GM12878 (cell line): Measurements from ENCODE around the gene CACNA2D4. TPM values are rescaled to one million over a fixed set of nuclear protein-coding genes. Genes with fewer than 3 reads are reported as not detected.

Experiments used
- ATAC-seq: fragments of 200-7000 bp; cut with Tn5 transposase; 3 replicates; pipeline ENCODE4 v1.9.1; 2020; ENCODE audit warnings: mild to moderate bottlenecking, moderate library complexity
- BruUV-seq: library from RNA; stranded (reverse); fragments of 400-500 nt; replicated peaks from 2 replicates; lab custom pipeline; 2021; lab: Mats Ljungman, UMichigan
- CTCF ChIA-PET: fragments of 300-600 bp; sonication (Branson Sonifier 250); formaldehyde crosslinking; extraction: SDS; loops from one replicate; lab custom pipeline; 2021; ENCODE audit warnings: inconsistent platforms; lab: Yijun Ruan, JAX
- POLR2A ChIA-PET: fragments of 350-600 bp; formaldehyde crosslinking; extraction: SDS; loops from one replicate; lab custom pipeline; 2021; ENCODE audit warnings: inconsistent platforms; lab: Charles Lee
- RAD21 ChIA-PET: fragments of 300-600 bp; sonication (Branson Sonifier 250); formaldehyde crosslinking; loops from one replicate; lab custom pipeline; 2023; ENCODE audit warnings: antibody characterized with exemption; ENCODE audit not compliant: unreplicated experiment; lab: Charles Lee
- SMC1A ChIA-PET: fragments of 300-600 bp; sonication (Branson Sonifier 250); formaldehyde crosslinking; loops from one replicate; lab custom pipeline; 2023; ENCODE audit not compliant: unreplicated experiment, uncharacterized antibody; lab: Charles Lee
- DNase-seq: peaks from one replicate; pipeline ENCODE4 v3.0.0-alpha.2; 2011; ENCODE audit warnings: low read depth, low spot score
- FAIRE-seq: peaks from 3 replicates; lab custom pipeline; 2011; peaks lifted over from hg19 to GRCh38; lab: Jason Lieb, UNC
- H2AFZ ChIP-seq: 2 replicates; pipeline ENCODE4 v1.6.0; 2011; ENCODE audit warnings: low read depth, low read length, control low read depth; ENCODE audit not compliant: control insufficient read depth
- H3K27ac ChIP-seq: 2 replicates; pipeline ENCODE4 v1.5.1; 2011; ENCODE audit warnings: control low read depth; ENCODE audit not compliant: control insufficient read depth, insufficient read depth
- H3K27me3 ChIP-seq, 2 experiments: replicated peaks in 1 of 2; 2 replicates each; pipeline versions ENCODE4 v1.6.0 to v1.6.1; 2011; ENCODE audit warnings: low read length in 1 of 2; ENCODE audit not compliant: control insufficient read depth in 2 of 2, insufficient read depth in 2 of 2
- H3K36me3 ChIP-seq, 2 experiments: 2 replicates each; pipeline ENCODE4 v1.5.1; 2011; ENCODE audit warnings: low read length in 1 of 2; ENCODE audit not compliant: control insufficient read depth in 2 of 2, insufficient read depth in 2 of 2
- H3K4me1 ChIP-seq: 2 replicates; pipeline ENCODE4 v1.6.1; 2011; ENCODE audit warnings: mild to moderate bottlenecking, low read length, moderate library complexity, mixed read lengths; ENCODE audit not compliant: control insufficient read depth, insufficient read depth
- H3K4me2 ChIP-seq: 2 replicates; pipeline ENCODE4 v1.6.0; 2011; ENCODE audit warnings: control low read depth; ENCODE audit not compliant: control insufficient read depth, insufficient read depth
- H3K4me3 ChIP-seq: fragments of 200-600 bp; sonication (generic); 2 replicates; pipeline ENCODE4 v1.5.1; 2016
- H3K79me2 ChIP-seq: 2 replicates; pipeline ENCODE4 v1.6.0; 2011; ENCODE audit warnings: low read length; ENCODE audit not compliant: control insufficient read depth, insufficient read depth
- H3K9ac ChIP-seq: 2 replicates; pipeline ENCODE4 v1.8.0; 2011; ENCODE audit warnings: low read length, control low read depth, mixed read lengths; ENCODE audit not compliant: control insufficient read depth, insufficient read depth
- H3K9me3 ChIP-seq: replicated peaks from 3 replicates; pipeline ENCODE4 v1.5.1; 2011; ENCODE audit warnings: mild to moderate bottlenecking, low read length; ENCODE audit not compliant: control insufficient read depth, insufficient read depth
- H4K20me1 ChIP-seq: 2 replicates; pipeline ENCODE4 v1.6.0; 2011; ENCODE audit not compliant: control insufficient read depth, insufficient read depth
- ATF7 ChIP-seq: fragments of 450-650 bp; IDR thresholded peaks from 2 replicates; pipeline ENCODE4 v1.6.1; 2016; ENCODE audit warnings: low read depth, mild to moderate bottlenecking
- CBX5 ChIP-seq: sonication (generic); IDR thresholded peaks from 2 replicates; pipeline ENCODE4 v1.6.1; 2016; ENCODE audit warnings: low read depth, moderate library complexity, mild to moderate bottlenecking, inconsistent platforms
- CHD1 ChIP-seq: IDR thresholded peaks from 2 replicates; pipeline ENCODE4 v1.6.1; 2012; ENCODE audit warnings: low read depth, low read length, improper control_type of control experiment
- EGR1 ChIP-seq, 2 experiments: IDR thresholded peaks; 1 replicate in 1 of 2; 2 replicates in 1 of 2; pipeline ENCODE4 v1.6.1; 2011 to 2012; ENCODE audit warnings: low read depth in 2 of 2, low read length in 2 of 2, borderline replicate concordance in 1 of 2, mild to moderate bottlenecking in 1 of 2, moderate library complexity in 1 of 2
- HDAC2 ChIP-seq: fragments of 200-600 bp; sonication (generic); IDR thresholded peaks from 2 replicates; pipeline ENCODE4 v1.6.1; 2017
- IKZF1 ChIP-seq: fragments of 450-650 bp; conservative IDR thresholded peaks from 2 replicates; pipeline ENCODE4 v1.6.1; 2017; ENCODE audit warnings: antibody characterized with exemption, mild to moderate bottlenecking
- PAX5 ChIP-seq: IDR thresholded peaks from 2 replicates; pipeline ENCODE4 v1.6.1; 2011; ENCODE audit warnings: low read depth, low read length, borderline replicate concordance
- RAD21 ChIP-seq: IDR thresholded peaks from 2 replicates; pipeline ENCODE4 v1.6.1; 2011; ENCODE audit warnings: mild to moderate bottlenecking, low read depth, low read length, moderate library complexity; ENCODE audit not compliant: insufficient read depth
- SIN3A ChIP-seq: IDR thresholded peaks from 2 replicates; pipeline ENCODE4 v1.6.1; 2012; ENCODE audit warnings: low read depth, low read length, improper control_type of control experiment
- SRF ChIP-seq, 2 experiments: IDR thresholded peaks; 2 replicates each; pipeline ENCODE4 v1.6.1; 2011; ENCODE audit warnings: low read depth in 2 of 2, low read length in 2 of 2, mild to moderate bottlenecking in 1 of 2, moderate library complexity in 1 of 2
- STAT3 ChIP-seq: IDR thresholded peaks from 2 replicates; pipeline ENCODE4 v1.6.1; 2011; ENCODE audit warnings: low read depth, low read length, improper control_type of control experiment
- YY1 ChIP-seq: IDR thresholded peaks from 2 replicates; pipeline ENCODE4 v1.6.1; 2011; ENCODE audit warnings: low read depth, mild to moderate bottlenecking, low read length
- WGBS: methylation state at CpG from one replicate; pipeline ENCODE4 v1.1.6; 2016; ENCODE audit warnings: low lambda C conversion rate; ENCODE audit not compliant: insufficient replicate concordance, insufficient coverage; ENCODE audit errors: missing lambda C conversion rate; 5-methylcytosine and 5-hydroxymethylcytosine counted together
- in situ Hi-C: fragments of 300-500 bp; cut with MboI; formaldehyde crosslinking; loops from 9 replicates; pipeline ENCODE4 v1.14.3; 2018; ENCODE audit warnings: mixed read lengths
- intact Hi-C: fragments of 100-400 bp; cut with micrococcal nuclease; formaldehyde crosslinking; loops from one replicate; pipeline ENCODE4 v1.14.2; 2022; ENCODE audit not compliant: unreplicated experiment
- polyA plus RNA-seq, 11 experiments: library from polyadenylated mRNA; depleted of rRNA in 4 of 11; unstranded in 6 of 11; stranded (reverse) in 5 of 11; fragments of >200 nt; fragmentation: Nextera tagmentation in 4 of 11; fragmentation: Illumina TruSeq in 1 of 11; extraction: Ambion mirVana in 4 of 11; extraction: Trizol in 1 of 11; gene quantifications; 1 replicate in 1 of 11; 2 replicates in 10 of 11; pipeline versions ENCODE4 v1.2.1 to v1.2.3, GENCODE V29; 2011 to 2016; ENCODE audit warnings: inconsistent platforms in 2 of 11, missing spikeins in 2 of 11, low read depth in 1 of 11
- total RNA-seq, 4 experiments: library from RNA; depleted of rRNA in 3 of 4; stranded (reverse); fragments of >200 nt in 3 of 4; fragmentation: Illumina TruSeq in 1 of 4; extraction: Trizol in 1 of 4; gene quantifications; 2 replicates each; pipeline versions ENCODE4 v1.2.1 to v1.2.3, GENCODE V29; 2013 to 2021
- TF ChIP-seq, protein P1 (sequence below): fragments of 450-650 bp; IDR thresholded peaks from 2 replicates; pipeline ENCODE4 v1.6.1; 2017; ENCODE audit warnings: antibody characterized with exemption, mild to moderate bottlenecking, moderate library complexity
- TF ChIP-seq, protein P2 (sequence below): IDR thresholded peaks from 2 replicates; pipeline ENCODE4 v1.6.1; 2012; ENCODE audit warnings: low read depth, low read length, improper control_type of control experiment

CACNA2D4 gene
- total and polyA plus RNA-seq, 10 of the 15 experiments (the other 5 are each of a cell fraction or from before 2014, with no cell fraction given), result 0.03 to 1.0 (median 0.65) TPM

DNA sequence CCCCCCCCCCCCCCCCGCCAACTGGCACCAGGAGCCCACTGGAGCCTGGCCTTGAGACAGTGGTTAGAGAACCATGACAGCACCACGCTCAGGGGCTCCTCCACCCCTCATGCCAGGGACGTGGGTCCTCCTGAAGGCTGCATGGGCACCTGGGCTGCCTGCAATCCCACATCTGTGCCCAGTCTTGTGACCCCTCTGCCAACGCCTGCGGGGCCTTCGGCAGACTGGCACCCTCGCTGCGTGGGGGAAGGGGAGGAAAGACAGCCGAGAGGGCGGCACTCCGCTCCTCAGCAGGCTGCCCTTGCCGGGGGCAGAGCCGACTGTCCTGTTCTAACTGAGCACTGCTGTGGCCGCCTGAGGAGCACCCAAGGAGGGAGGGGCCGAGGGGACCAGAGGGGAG is 92.1 kb downstream of the CACNA2D4 start:
- in situ Hi-C loops (no loop called here), intact Hi-C loops (no loop called here)
- no peak for DNase-seq
- Histone ChIP-seq H3K4me3 (no peak overlapping the region), H3K9ac (no peak overlapping the region), H3K27ac (no peak overlapping the region), H3K79me2 (no peaks in the 10 kb centered on the region), H3K9me3 (no peaks in the 10 kb centered on the region), H3K36me3 (no peaks in the 10 kb centered on the region), H3K4me2 (no peak overlapping the region), H4K20me1 (no peaks in the 10 kb centered on the region), H2AFZ (no peak overlapping the region), H3K4me1 (no peaks in the 10 kb centered on the region), H3K27me3 (peaks cover 2 to 5% of the 10 kb centered on the region in 2 experiments; a peak in 3 of 4 replicates)
- ChIA-PET SMC1A (no interaction called here), CTCF (no interaction called here), POLR2A (no interaction called here), RAD21 (no interaction called here)
- no TSS peak for BruUV-seq
- WGBS, result 44% methylated on average over 15 of the region's 15 CpGs
- no peak for FAIRE-seq
- no peak for ATAC-seq
- TF ChIP-seq SIN3A (no peak), EGR1 (IDR thresholded peaks at IDR 0.05; ENCODE audit: borderline replicate concordance in 1 of 2, low read depth in 2 of 2, low read length in 2 of 2) (no peak), RAD21 (no peak), YY1 (no peak), STAT3 (no peak), CBX5 (no peak), PAX5 (no peak), IKZF1 (no peak), HDAC2 (no peak), ATF7 (no peak), SRF (IDR thresholded peaks at IDR 0.05; ENCODE audit: low read depth in 2 of 2, low read length in 2 of 2) (no peak), CHD1 (no peak)
- TF ChIP-seq, protein P1, sequence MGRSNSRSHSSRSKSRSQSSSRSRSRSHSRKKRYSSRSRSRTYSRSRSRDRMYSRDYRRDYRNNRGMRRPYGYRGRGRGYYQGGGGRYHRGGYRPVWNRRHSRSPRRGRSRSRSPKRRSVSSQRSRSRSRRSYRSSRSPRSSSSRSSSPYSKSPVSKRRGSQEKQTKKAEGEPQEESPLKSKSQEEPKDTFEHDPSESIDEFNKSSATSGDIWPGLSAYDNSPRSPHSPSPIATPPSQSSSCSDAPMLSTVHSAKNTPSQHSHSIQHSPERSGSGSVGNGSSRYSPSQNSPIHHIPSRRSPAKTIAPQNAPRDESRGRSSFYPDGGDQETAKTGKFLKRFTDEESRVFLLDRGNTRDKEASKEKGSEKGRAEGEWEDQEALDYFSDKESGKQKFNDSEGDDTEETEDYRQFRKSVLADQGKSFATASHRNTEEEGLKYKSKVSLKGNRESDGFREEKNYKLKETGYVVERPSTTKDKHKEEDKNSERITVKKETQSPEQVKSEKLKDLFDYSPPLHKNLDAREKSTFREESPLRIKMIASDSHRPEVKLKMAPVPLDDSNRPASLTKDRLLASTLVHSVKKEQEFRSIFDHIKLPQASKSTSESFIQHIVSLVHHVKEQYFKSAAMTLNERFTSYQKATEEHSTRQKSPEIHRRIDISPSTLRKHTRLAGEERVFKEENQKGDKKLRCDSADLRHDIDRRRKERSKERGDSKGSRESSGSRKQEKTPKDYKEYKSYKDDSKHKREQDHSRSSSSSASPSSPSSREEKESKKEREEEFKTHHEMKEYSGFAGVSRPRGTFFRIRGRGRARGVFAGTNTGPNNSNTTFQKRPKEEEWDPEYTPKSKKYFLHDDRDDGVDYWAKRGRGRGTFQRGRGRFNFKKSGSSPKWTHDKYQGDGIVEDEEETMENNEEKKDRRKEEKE, result no peak
- TF ChIP-seq, protein P2, sequence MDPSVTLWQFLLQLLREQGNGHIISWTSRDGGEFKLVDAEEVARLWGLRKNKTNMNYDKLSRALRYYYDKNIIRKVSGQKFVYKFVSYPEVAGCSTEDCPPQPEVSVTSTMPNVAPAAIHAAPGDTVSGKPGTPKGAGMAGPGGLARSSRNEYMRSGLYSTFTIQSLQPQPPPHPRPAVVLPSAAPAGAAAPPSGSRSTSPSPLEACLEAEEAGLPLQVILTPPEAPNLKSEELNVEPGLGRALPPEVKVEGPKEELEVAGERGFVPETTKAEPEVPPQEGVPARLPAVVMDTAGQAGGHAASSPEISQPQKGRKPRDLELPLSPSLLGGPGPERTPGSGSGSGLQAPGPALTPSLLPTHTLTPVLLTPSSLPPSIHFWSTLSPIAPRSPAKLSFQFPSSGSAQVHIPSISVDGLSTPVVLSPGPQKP, result no peak
